IgD-negative memory B cell (primary cell): ENCODE results near the gene DNAH8. TPM values are rescaled to one million over a fixed set of nuclear protein-coding genes. Genes with fewer than 3 reads are reported as not detected.
A peak's percentile ranks its signal among the peaks of the same experiment; 100 is the strongest.

Experiments used
- H3K27ac Mint-ChIP-seq, 3 donors: one replicate each; pipeline ENCODE4 v1.8.0; 2020 to 2022; ENCODE audit warnings: mild to moderate bottlenecking in 3 of 3, mixed read lengths in 3 of 3, moderate library complexity in 1 of 3
- H3K27me3 Mint-ChIP-seq: one replicate; pipeline ENCODE4 v1.8.0; 2021; ENCODE audit warnings: mixed read lengths
- H3K36me3 Mint-ChIP-seq: one replicate; pipeline ENCODE4 v1.8.0; 2020; ENCODE audit warnings: mild to moderate bottlenecking, mixed read lengths
- H3K4me1 Mint-ChIP-seq, 3 donors: one replicate each; pipeline ENCODE4 v1.8.0; 2020 to 2022; ENCODE audit warnings: mixed read lengths in 3 of 3, mild to moderate bottlenecking in 1 of 3
- H3K4me3 Mint-ChIP-seq, 4 donors: one replicate each; pipeline ENCODE4 v1.8.0; 2020 to 2022; ENCODE audit warnings: mild to moderate bottlenecking in 4 of 4, mixed read lengths in 4 of 4, moderate library complexity in 3 of 4
- H3K9me3 Mint-ChIP-seq, 3 donors: one replicate each; pipeline ENCODE4 v1.8.0; 2020 to 2021; ENCODE audit warnings: mixed read lengths in 3 of 3, mild to moderate bottlenecking in 1 of 3
- polyA plus RNA-seq: library from polyadenylated mRNA; unstranded; fragments of 300-500 nt; fragmentation: Illumina TruSeq; gene quantifications from one replicate; pipeline ENCODE4 v1.2.3, GENCODE V29; 2021

Gene DNAH8
- polyA plus RNA-seq, 1 donor from 2014 or later, result 0.94 TPM

- Mint-ChIP-seq H3K27ac (no peak overlapping the region), H3K4me1 (peaks cover 2 to 5% (median 5%) of the 10 kb centered on the region in 3 donors), H3K9me3 (peaks cover 0 to 6% (median 3%) of the 10 kb centered on the region in 3 donors), H3K27me3 (peaks cover 23% of the 10 kb centered on the region), H3K4me3 (peak overlapping the region in 1 of 4 donors; percentile 63), H3K36me3 (peaks cover 4% of the 10 kb centered on the region)
Measured at GRCh38 chr6:38716825-38717224, 1.7 kb downstream of the DNAH8 start.

GRCh38 chr6:38719358-38719757 lies 4.2 kb downstream of the DNAH8 start:
- Mint-ChIP-seq H3K4me1 (peaks cover 2 to 5% (median 3%) of the 10 kb centered on the region in 3 donors), H3K27ac (no peak overlapping the region), H3K36me3 (peaks cover 4% of the 10 kb centered on the region), H3K9me3 (peaks cover 0 to 6% (median 3%) of the 10 kb centered on the region in 3 donors), H3K4me3 (no peak overlapping the region), H3K27me3 (peaks cover 19% of the 10 kb centered on the region)

DNA sequence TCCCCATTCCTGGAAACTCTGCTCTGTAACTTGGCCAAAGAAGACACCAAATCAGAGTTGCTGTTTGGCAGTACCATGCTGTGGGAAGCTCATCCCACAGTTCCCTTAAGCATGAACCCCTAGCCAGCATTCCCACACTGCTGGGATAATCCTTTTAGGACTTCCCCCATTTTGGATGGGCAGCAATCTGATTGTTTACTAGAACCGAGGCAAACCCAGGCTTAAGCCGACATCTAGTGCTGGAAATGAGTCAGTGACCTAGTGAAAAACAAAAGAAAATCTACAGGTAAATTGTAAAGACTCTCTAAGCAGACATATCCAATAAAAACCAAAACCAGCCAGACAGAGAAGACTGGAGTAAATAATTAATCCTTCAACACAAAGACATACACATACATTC lies 5.2 kb downstream of the DNAH8 start:
- peaks cover 0 to 6% (median 3%) of the 10 kb centered on the region in 3 donors for H3K9me3 Mint-ChIP-seq
- H3K36me3 Mint-ChIP-seq, result peaks cover 4% of the 10 kb centered on the region
- peaks cover 18% of the 10 kb centered on the region for H3K27me3 Mint-ChIP-seq
- H3K4me1 Mint-ChIP-seq, result peaks cover 0 to 5% (median 1%) of the 10 kb centered on the region in 3 donors
- no peak overlapping the region for H3K27ac Mint-ChIP-seq
- H3K4me3 Mint-ChIP-seq, result no peak overlapping the region

- Mint-ChIP-seq H3K27ac (no peak overlapping the region), H3K36me3 (peaks cover 4% of the 10 kb centered on the region), H3K27me3 (peaks cover 9% of the 10 kb centered on the region), H3K4me1 (no peaks in the 10 kb centered on the region), H3K4me3 (no peak overlapping the region), H3K9me3 (peaks cover 0 to 6% (median 3%) of the 10 kb centered on the region in 3 donors)
Measured at GRCh38 chr6:38722038-38722437, 6.9 kb downstream of the DNAH8 start.

GRCh38 chr6:38722727-38723334 lies 7.7 kb downstream of the DNAH8 start:
- no peak overlapping the region for H3K27ac Mint-ChIP-seq
- H3K4me3 Mint-ChIP-seq, result no peak overlapping the region
- no peaks in the 10 kb centered on the region for H3K4me1 Mint-ChIP-seq
- H3K9me3 Mint-ChIP-seq, result peaks cover 0 to 6% (median 3%) of the 10 kb centered on the region in 3 donors
- H3K27me3 Mint-ChIP-seq, result peaks cover 9% of the 10 kb centered on the region
- peaks cover 4% of the 10 kb centered on the region for H3K36me3 Mint-ChIP-seq

- Mint-ChIP-seq H3K4me1 (no peaks in the 10 kb centered on the region), H3K27ac (no peak overlapping the region), H3K9me3 (peaks cover 0 to 6% (median 3%) of the 10 kb centered on the region in 3 donors), H3K27me3 (peaks cover 8% of the 10 kb centered on the region), H3K36me3 (peaks cover 4% of the 10 kb centered on the region), H3K4me3 (no peak overlapping the region)
Measured at GRCh38 chr6:38723783-38724182, 8.7 kb downstream of the DNAH8 start.

GRCh38 chr6:38724343-38724742 lies 9.2 kb downstream of the DNAH8 start:
- H3K27me3 Mint-ChIP-seq, result peaks cover 7% of the 10 kb centered on the region
- no peaks in the 10 kb centered on the region for H3K4me1 Mint-ChIP-seq
- H3K9me3 Mint-ChIP-seq, result peaks cover 0 to 6% (median 3%) of the 10 kb centered on the region in 3 donors
- H3K27ac Mint-ChIP-seq, result no peak overlapping the region
- peaks cover 4% of the 10 kb centered on the region for H3K36me3 Mint-ChIP-seq
- no peak overlapping the region for H3K4me3 Mint-ChIP-seq

DNA sequence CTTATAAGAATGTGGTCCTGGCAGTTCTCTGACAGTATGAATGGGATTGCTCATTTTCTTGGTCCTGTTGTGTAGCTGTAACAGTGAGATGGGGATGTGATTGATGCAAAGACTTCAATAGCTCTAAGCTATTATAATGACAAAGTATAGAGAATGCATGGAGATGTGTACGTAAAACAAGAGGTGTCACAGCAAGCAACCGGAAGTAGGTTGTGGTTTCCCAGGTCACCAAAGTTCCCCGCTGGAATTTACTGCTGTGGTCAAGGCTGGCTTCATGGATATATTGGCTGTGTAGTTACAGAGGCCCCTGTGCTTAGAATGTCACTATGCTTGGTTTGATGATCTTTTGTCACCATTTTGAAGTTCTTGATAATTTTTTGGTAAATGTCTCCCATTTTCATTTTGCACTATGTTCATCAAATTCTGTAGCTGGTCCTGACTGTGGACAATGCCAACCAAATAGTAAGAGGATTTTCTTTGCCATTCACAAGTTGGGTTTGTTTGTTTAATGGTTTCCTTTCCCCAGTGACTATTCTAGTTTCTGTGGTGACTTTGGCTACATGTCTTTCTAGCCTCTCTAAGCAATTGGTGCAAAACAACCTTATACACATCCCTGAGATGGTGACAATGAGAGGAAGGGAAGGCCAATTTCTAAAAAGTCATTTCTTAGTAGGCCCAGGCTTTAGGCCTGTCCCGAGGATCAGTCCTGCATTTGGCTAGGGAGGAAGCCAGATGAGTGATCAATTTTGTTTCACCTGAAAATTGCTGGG lies 10.5 kb downstream of the DNAH8 start:
- Mint-ChIP-seq H3K36me3 (peaks cover 3% of the 10 kb centered on the region), H3K9me3 (peaks cover 0 to 4% (median 3%) of the 10 kb centered on the region in 3 donors), H3K4me3 (no peak overlapping the region), H3K4me1 (no peaks in the 10 kb centered on the region), H3K27me3 (peaks cover 4% of the 10 kb centered on the region), H3K27ac (no peak overlapping the region)

- Mint-ChIP-seq H3K9me3 (no peaks in the 10 kb centered on the region), H3K27ac (no peak overlapping the region), H3K4me1 (no peaks in the 10 kb centered on the region), H3K27me3 (peaks cover 1% of the 10 kb centered on the region), H3K36me3 (peaks cover 1% of the 10 kb centered on the region), H3K4me3 (no peak overlapping the region)
Measured at GRCh38 chr6:38728203-38728602, 13.1 kb downstream of the DNAH8 start.

- no peak overlapping the region for H3K4me3 Mint-ChIP-seq
- H3K36me3 Mint-ChIP-seq, result peaks cover 1% of the 10 kb centered on the region
- peaks cover 2% of the 10 kb centered on the region for H3K27me3 Mint-ChIP-seq
- H3K4me1 Mint-ChIP-seq, result no peaks in the 10 kb centered on the region
- H3K27ac Mint-ChIP-seq, result no peak overlapping the region
- H3K9me3 Mint-ChIP-seq, result peaks cover 0 to 2% (median 2%) of the 10 kb centered on the region in 3 donors
Measured at GRCh38 chr6:38730140-38730862, 15.2 kb downstream of the DNAH8 start.

GRCh38 chr6:38736951-38737350 lies 21.8 kb downstream of the DNAH8 start:
- Mint-ChIP-seq H3K4me3 (no peak overlapping the region), H3K9me3 (peaks cover 0 to 11% (median 6%) of the 10 kb centered on the region in 3 donors), H3K27me3 (peaks cover 5% of the 10 kb centered on the region), H3K36me3 (peaks cover 3% of the 10 kb centered on the region), H3K27ac (no peak overlapping the region), H3K4me1 (no peaks in the 10 kb centered on the region)

DNA sequence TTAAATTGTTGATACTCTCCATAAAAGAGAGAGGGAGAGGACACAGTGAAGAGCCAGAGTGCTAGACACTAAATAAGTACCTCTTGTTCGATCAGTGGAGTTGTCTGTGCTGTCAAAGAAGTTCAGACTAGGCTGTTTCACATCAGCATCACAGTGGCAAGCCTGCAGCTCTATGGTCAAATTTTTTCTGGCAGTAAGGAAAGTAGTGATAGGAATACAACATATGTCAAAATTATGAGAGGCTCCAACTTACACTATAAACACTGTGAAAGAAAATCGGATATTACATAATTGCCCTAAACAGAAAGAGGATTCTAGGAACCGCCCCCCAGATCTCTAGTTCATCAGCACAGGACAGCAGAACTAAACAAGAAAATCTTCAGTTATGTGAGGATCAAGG lies 23.1 kb downstream of the DNAH8 start:
- H3K27me3 Mint-ChIP-seq, result peaks cover 5% of the 10 kb centered on the region
- no peak overlapping the region for H3K27ac Mint-ChIP-seq
- peaks cover 2% of the 10 kb centered on the region for H3K36me3 Mint-ChIP-seq
- H3K4me1 Mint-ChIP-seq, result no peaks in the 10 kb centered on the region
- H3K4me3 Mint-ChIP-seq, result no peak overlapping the region
- peaks cover 0 to 11% (median 6%) of the 10 kb centered on the region in 3 donors for H3K9me3 Mint-ChIP-seq

DNA sequence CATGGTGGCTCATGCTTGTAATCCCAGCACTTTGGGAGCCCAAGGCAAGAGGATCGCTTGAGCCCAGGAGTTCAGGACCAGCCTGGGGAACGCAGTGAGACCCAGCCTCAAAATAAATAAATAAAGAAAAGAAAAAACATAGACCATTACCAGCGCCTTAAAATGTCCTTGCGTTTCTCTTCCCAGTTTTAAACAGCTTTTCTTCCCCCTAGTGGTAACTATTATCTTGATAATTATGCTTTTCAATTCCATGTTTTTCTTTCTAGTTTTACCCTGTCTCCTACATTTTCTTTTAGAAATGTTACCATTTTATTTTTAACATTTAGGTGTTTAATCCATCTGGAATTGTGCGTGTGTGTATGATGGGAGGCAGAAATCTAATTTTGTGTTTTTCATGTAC lies 24.4 kb downstream of the DNAH8 start:
- Mint-ChIP-seq H3K27ac (no peak overlapping the region), H3K4me1 (no peaks in the 10 kb centered on the region), H3K36me3 (peaks cover 2% of the 10 kb centered on the region), H3K4me3 (no peak overlapping the region), H3K9me3 (peaks cover 0 to 11% (median 6%) of the 10 kb centered on the region in 3 donors), H3K27me3 (peaks cover 3% of the 10 kb centered on the region)

DNA sequence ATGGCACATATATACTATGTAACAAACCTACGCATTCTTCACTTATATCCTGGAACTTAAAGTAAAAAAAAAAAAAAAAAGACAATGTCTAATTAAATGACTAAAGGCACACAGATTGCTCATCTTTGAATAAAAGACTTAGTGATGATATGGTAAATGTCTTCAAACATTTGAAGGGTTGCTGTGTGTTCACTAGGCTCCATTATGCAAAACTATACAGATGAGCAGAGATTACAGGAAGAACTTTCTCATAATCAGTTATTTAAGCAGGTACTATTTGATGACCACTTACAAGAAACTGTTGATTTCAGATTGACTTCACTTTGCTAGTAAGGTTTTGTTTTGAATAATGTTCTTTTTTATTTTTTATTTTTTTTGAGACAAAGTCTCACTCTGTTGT lies 34.4 kb downstream of the DNAH8 start:
- Mint-ChIP-seq H3K27ac (no peak overlapping the region), H3K27me3 (peaks cover 7% of the 10 kb centered on the region), H3K4me3 (no peak overlapping the region), H3K36me3 (no peaks in the 10 kb centered on the region), H3K9me3 (no peaks in the 10 kb centered on the region), H3K4me1 (no peaks in the 10 kb centered on the region)

GRCh38 chr6:38750968-38751615 lies 36.0 kb downstream of the DNAH8 start:
- Mint-ChIP-seq H3K4me1 (no peaks in the 10 kb centered on the region), H3K4me3 (no peak overlapping the region), H3K27ac (no peak overlapping the region), H3K9me3 (no peaks in the 10 kb centered on the region), H3K36me3 (no peaks in the 10 kb centered on the region), H3K27me3 (peaks cover 6% of the 10 kb centered on the region)
